Hepatocyte (in vitro differentiated cells): Measurements from ENCODE around the gene ZNF565. TPM values are rescaled to one million over a fixed set of nuclear protein-coding genes. Genes with fewer than 3 reads are reported as not detected.
"Not testable (repeated sequence)": the region's sequence is repeated elsewhere in the genome, so short reads cannot be mapped to it uniquely, and the experiment has no call there.

Source experiments
- DNase-seq: peaks from one replicate; pipeline ENCODE4 v3.0.0-alpha.2; 2016; ENCODE audit warnings: low spot score
- H2AFZ ChIP-seq: fragments of 200-600 bp; sonication (generic); 2 replicates; pipeline ENCODE4 v1.6.0; 2016; ENCODE audit warnings: antibody characterized with exemption, mild to moderate bottlenecking
- H3K27ac ChIP-seq: fragments of 200-600 bp; sonication (generic); 2 replicates; pipeline ENCODE4 v1.5.1; 2016; ENCODE audit warnings: mild to moderate bottlenecking
- H3K27me3 ChIP-seq: fragments of 200-600 bp; sonication (generic); 2 replicates; pipeline ENCODE4 v1.6.1; 2016
- H3K36me3 ChIP-seq: fragments of 200-600 bp; sonication (generic); replicated peaks from 2 replicates; pipeline ENCODE4 v1.5.1; 2016; ENCODE audit warnings: low read depth; ENCODE audit not compliant: insufficient read depth
- H3K4me1 ChIP-seq: fragments of 200-600 bp; sonication (generic); 2 replicates; pipeline ENCODE4 v1.5.1; 2016; ENCODE audit warnings: mild to moderate bottlenecking, moderate library complexity; ENCODE audit not compliant: insufficient read depth
- H3K4me2 ChIP-seq: fragments of 200-600 bp; sonication (generic); 2 replicates; pipeline ENCODE4 v1.6.0; 2016
- H3K4me3 ChIP-seq: fragments of 200-600 bp; sonication (generic); 2 replicates; pipeline ENCODE4 v1.5.1; 2016; ENCODE audit warnings: mild to moderate bottlenecking
- H3K79me2 ChIP-seq: fragments of 200-600 bp; sonication (generic); 2 replicates; pipeline ENCODE4 v1.6.0; 2017; ENCODE audit warnings: mild to moderate bottlenecking
- H3K9me2 ChIP-seq: fragments of 200-600 bp; sonication (generic); replicated peaks from 2 replicates; pipeline ENCODE4 v1.6.0; 2017; ENCODE audit warnings: mild to moderate bottlenecking; ENCODE audit not compliant: insufficient read depth
- H3K9me3 ChIP-seq: fragments of 200-600 bp; sonication (generic); 2 replicates; pipeline ENCODE4 v1.5.1; 2016; ENCODE audit warnings: low read depth, mild to moderate bottlenecking
- H4K20me1 ChIP-seq: fragments of 200-600 bp; sonication (generic); 2 replicates; pipeline ENCODE4 v1.6.0; 2016; ENCODE audit warnings: mild to moderate bottlenecking; ENCODE audit not compliant: insufficient read depth, poor library complexity, severe bottlenecking
- EZH2 ChIP-seq: fragments of 200-600 bp; sonication (generic); IDR thresholded peaks from 2 replicates; pipeline ENCODE4 v1.6.1; 2016; ENCODE audit warnings: antibody characterized with exemption, mild to moderate bottlenecking, borderline replicate concordance
- EZH2phosphoT487 ChIP-seq: fragments of 200-600 bp; sonication (generic); IDR thresholded peaks from one replicate; pipeline ENCODE4 v1.6.1; 2018; ENCODE audit warnings: antibody characterized with exemption, mild to moderate bottlenecking, low read depth, moderate library complexity; ENCODE audit not compliant: unreplicated experiment, severe bottlenecking
- WGBS: methylation state at CpG from one replicate; pipeline ENCODE4 v1.1.6; 2016; ENCODE audit warnings: low lambda C conversion rate; ENCODE audit errors: missing lambda C conversion rate; 5-methylcytosine and 5-hydroxymethylcytosine counted together
- polyA plus RNA-seq: library from polyadenylated mRNA; unstranded; fragments of >200 nt; fragmentation: Nextera tagmentation; extraction: Ambion mirVana; gene quantifications from 2 replicates; pipeline ENCODE4 v1.2.1, GENCODE V29; 2016
- total RNA-seq: library from RNA; depleted of rRNA; stranded (reverse); fragments of >200 nt; gene quantifications from 2 replicates; pipeline ENCODE4 v1.2.3, GENCODE V29; 2014
- TF ChIP-seq, protein P1 (sequence below): fragments of 200-600 bp; sonication (generic); IDR thresholded peaks from 2 replicates; pipeline ENCODE4 v1.5.1; 2016; ENCODE audit warnings: antibody characterized with exemption, mild to moderate bottlenecking; ENCODE audit not compliant: poor library complexity

ZNF565 gene
- total and polyA plus RNA-seq, 2 experiments from 2014 or later = 3.0 to 8.1 TPM

- 29% methylated on average over 62 of the region's 63 CpGs for WGBS
- Histone ChIP-seq H3K4me2 (peak overlapping the region; percentile 73), H3K27ac (no peak overlapping the region), H2AFZ (no peak overlapping the region), H3K27me3 (peaks cover 7% of the 10 kb centered on the region), H4K20me1 (no peaks in the 10 kb centered on the region), H3K36me3 (no peaks in the 10 kb centered on the region), H3K79me2 (no peaks in the 10 kb centered on the region), H3K4me1 (no peaks in the 10 kb centered on the region), H3K9me3 (no peaks in the 10 kb centered on the region), H3K4me3 (no peak overlapping the region), H3K9me2 (no peaks in the 10 kb centered on the region)
- no peak for DNase-seq
- TF ChIP-seq EZH2phosphoT487 = no peak
These were observed 30.9 kb upstream of the ZNF565 start for GRCh38 chr19:36245210-36246005.

- H3K4me1 ChIP-seq = no peaks in the 10 kb centered on the region
These were observed 29.6 kb upstream of the ZNF565 start for GRCh38 chr19:36244066-36244465.

GRCh38 chr19:36236946-36237310, 22.5 kb upstream of the ZNF565 start:
- Histone ChIP-seq H4K20me1 (no peaks in the 10 kb centered on the region), H3K9me2 (no peaks in the 10 kb centered on the region), H3K36me3 (peaks cover 50% of the 10 kb centered on the region), H3K27me3 (no peaks in the 10 kb centered on the region), H3K4me2 (no peak overlapping the region), H3K79me2 (peaks cover 6% of the 10 kb centered on the region), H3K9me3 (peaks cover 47% of the 10 kb centered on the region), H3K4me3 (no peak overlapping the region), H3K4me1 (no peaks in the 10 kb centered on the region), H3K27ac (no peak overlapping the region), H2AFZ (no peak overlapping the region)
- TF ChIP-seq, protein P1, sequence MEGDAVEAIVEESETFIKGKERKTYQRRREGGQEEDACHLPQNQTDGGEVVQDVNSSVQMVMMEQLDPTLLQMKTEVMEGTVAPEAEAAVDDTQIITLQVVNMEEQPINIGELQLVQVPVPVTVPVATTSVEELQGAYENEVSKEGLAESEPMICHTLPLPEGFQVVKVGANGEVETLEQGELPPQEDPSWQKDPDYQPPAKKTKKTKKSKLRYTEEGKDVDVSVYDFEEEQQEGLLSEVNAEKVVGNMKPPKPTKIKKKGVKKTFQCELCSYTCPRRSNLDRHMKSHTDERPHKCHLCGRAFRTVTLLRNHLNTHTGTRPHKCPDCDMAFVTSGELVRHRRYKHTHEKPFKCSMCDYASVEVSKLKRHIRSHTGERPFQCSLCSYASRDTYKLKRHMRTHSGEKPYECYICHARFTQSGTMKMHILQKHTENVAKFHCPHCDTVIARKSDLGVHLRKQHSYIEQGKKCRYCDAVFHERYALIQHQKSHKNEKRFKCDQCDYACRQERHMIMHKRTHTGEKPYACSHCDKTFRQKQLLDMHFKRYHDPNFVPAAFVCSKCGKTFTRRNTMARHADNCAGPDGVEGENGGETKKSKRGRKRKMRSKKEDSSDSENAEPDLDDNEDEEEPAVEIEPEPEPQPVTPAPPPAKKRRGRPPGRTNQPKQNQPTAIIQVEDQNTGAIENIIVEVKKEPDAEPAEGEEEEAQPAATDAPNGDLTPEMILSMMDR = no peak
- TF ChIP-seq EZH2 = no peak
- TF ChIP-seq EZH2phosphoT487 = no peak
- WGBS = 94% methylated on average over 3 of the region's 3 CpGs
- no peak for DNase-seq

More at GRCh38 chr19:36244066-36244465, 29.6 kb upstream of the ZNF565 start:
- Histone ChIP-seq H3K27me3 (peaks cover 7% of the 10 kb centered on the region), H2AFZ (no peak overlapping the region), H3K4me3 (no peak overlapping the region), H3K4me2 (no peak overlapping the region), H4K20me1 (no peaks in the 10 kb centered on the region), H3K9me2 (no peaks in the 10 kb centered on the region), H3K79me2 (no peaks in the 10 kb centered on the region), H3K27ac (no peak overlapping the region), H3K36me3 (no peaks in the 10 kb centered on the region), H3K9me3 (no peaks in the 10 kb centered on the region)
- TF ChIP-seq EZH2phosphoT487 (no peak), EZH2 (no peak)
- WGBS = 90% methylated on average over 11 of the region's 11 CpGs
- DNase-seq = no peak

- Histone ChIP-seq H2AFZ (no peak overlapping the region), H3K36me3 (peaks cover 53% of the 10 kb centered on the region), H3K79me2 (peaks cover 6% of the 10 kb centered on the region), H3K27ac (no peak overlapping the region), H3K27me3 (no peaks in the 10 kb centered on the region), H3K9me3 (peaks cover 47% of the 10 kb centered on the region), H4K20me1 (no peaks in the 10 kb centered on the region), H3K4me2 (no peak overlapping the region), H3K4me1 (no peaks in the 10 kb centered on the region), H3K9me2 (no peaks in the 10 kb centered on the region), H3K4me3 (peak overlapping the region; percentile 20)
- TF ChIP-seq EZH2phosphoT487 (no peak), EZH2 (no peak)
- TF ChIP-seq, protein P1 = no peak
- WGBS = 96% methylated on average over 6 of the region's 6 CpGs
- no peak for DNase-seq
These were observed 22.0 kb upstream of the ZNF565 start for GRCh38 chr19:36236304-36236945.

GRCh38 chr19:36233626-36234025, 19.2 kb upstream of the ZNF565 start:
- WGBS = 61% methylated on average over 7 of the region's 7 CpGs
- not testable (repeated sequence) for H3K4me2 ChIP-seq, DNase-seq, H4K20me1 ChIP-seq, H3K4me3 ChIP-seq, H3K4me1 ChIP-seq, H3K27ac ChIP-seq, H2AFZ ChIP-seq, H3K27me3 ChIP-seq, H3K9me2 ChIP-seq
- peaks cover 55% of the 10 kb centered on the region for H3K9me3 ChIP-seq
- peaks cover 59% of the 10 kb centered on the region for H3K36me3 ChIP-seq
- H3K79me2 ChIP-seq = peaks cover 28% of the 10 kb centered on the region
